Smooth muscle cell (in vitro differentiated cells): ENCODE data around the gene MACO1. TPM values are rescaled to one million over a fixed set of nuclear protein-coding genes. Genes with fewer than 3 reads are reported as not detected.

Experiments used
- DNase-seq: peaks from one replicate; lab custom pipeline; 2025; ENCODE audit not compliant: unreplicated experiment; lab: John Stamatoyannopoulos, UW
- H2AFZ ChIP-seq: fragments of 200-600 bp; sonication (generic); 2 replicates; pipeline ENCODE4 v1.6.0; 2016; ENCODE audit warnings: antibody characterized with exemption, low read depth, mild to moderate bottlenecking
- H3F3A ChIP-seq: fragments of 200-600 bp; sonication (generic); 2 replicates; pipeline ENCODE4 v1.6.0; 2017; ENCODE audit warnings: antibody characterized with exemption, low read depth
- H3K27ac ChIP-seq: fragments of 200-600 bp; sonication (generic); 2 replicates; pipeline ENCODE4 v1.5.1; 2016; ENCODE audit warnings: low read depth, mild to moderate bottlenecking
- H3K27me3 ChIP-seq: fragments of 200-600 bp; sonication (generic); 2 replicates; pipeline ENCODE4 v1.6.1; 2016; ENCODE audit warnings: low read depth, mild to moderate bottlenecking
- H3K36me3 ChIP-seq: fragments of 200-600 bp; sonication (generic); 2 replicates; pipeline ENCODE4 v1.5.1; 2016; ENCODE audit warnings: low read depth
- H3K4me1 ChIP-seq: fragments of 200-600 bp; sonication (generic); 2 replicates; pipeline ENCODE4 v1.5.1; 2016; ENCODE audit warnings: low read depth
- H3K4me2 ChIP-seq: fragments of 200-600 bp; sonication (generic); 2 replicates; pipeline ENCODE4 v1.6.0; 2016; ENCODE audit warnings: mild to moderate bottlenecking
- H3K4me3 ChIP-seq: fragments of 200-600 bp; sonication (generic); 2 replicates; pipeline ENCODE4 v1.5.1; 2016; ENCODE audit warnings: mild to moderate bottlenecking
- H3K79me2 ChIP-seq: fragments of 200-600 bp; sonication (generic); 2 replicates; pipeline ENCODE4 v1.6.0; 2016; ENCODE audit warnings: low read depth, mild to moderate bottlenecking
- H3K9ac ChIP-seq: fragments of 200-600 bp; sonication (generic); 2 replicates; pipeline ENCODE4 v1.6.0; 2016; ENCODE audit warnings: low read depth
- H3K9me3 ChIP-seq: fragments of 200-600 bp; sonication (generic); replicated peaks from 2 replicates; pipeline ENCODE4 v1.5.1; 2016; ENCODE audit warnings: low read depth
- H4K20me1 ChIP-seq: fragments of 200-600 bp; sonication (generic); 2 replicates; pipeline ENCODE4 v1.6.0; 2016; ENCODE audit warnings: low read depth
- CTCF ChIP-seq: fragments of 200-600 bp; sonication (generic); IDR thresholded peaks from 2 replicates; pipeline ENCODE4 v1.5.1; 2017; ENCODE audit warnings: borderline replicate concordance, mild to moderate bottlenecking, antibody characterized with exemption; ENCODE audit not compliant: insufficient read depth, poor library complexity, severe bottlenecking
- WGBS: methylation state at CpG from one replicate; pipeline ENCODE4 v1.1.7; 2016; ENCODE audit warnings: low lambda C conversion rate; 5-methylcytosine and 5-hydroxymethylcytosine counted together
- polyA plus RNA-seq: library from polyadenylated mRNA; unstranded; fragments of >200 nt; fragmentation: Nextera tagmentation; extraction: Ambion mirVana; gene quantifications from 2 replicates; pipeline ENCODE4 v1.2.1, GENCODE V29; 2016
- total RNA-seq: library from RNA; depleted of rRNA; stranded (reverse); fragments of >200 nt; gene quantifications from 2 replicates; pipeline ENCODE4 v1.2.3, GENCODE V29; 2014

Gene MACO1
- total and polyA plus RNA-seq, 2 experiments from 2014 or later = 19.8 to 29.8 TPM

GRCh38 chr1:25522031-25522655, 91.4 kb downstream of the MACO1 start:
- Histone ChIP-seq H3K36me3 (no peaks in the 10 kb centered on the region), H4K20me1 (no peaks in the 10 kb centered on the region), H3K9me3 (no peaks in the 10 kb centered on the region), H3K9ac (no peak overlapping the region), H3K79me2 (no peaks in the 10 kb centered on the region), H3F3A (no peaks in the 10 kb centered on the region), H3K27ac (no peak overlapping the region), H3K4me2 (no peak overlapping the region), H3K27me3 (no peaks in the 10 kb centered on the region), H2AFZ (no peak overlapping the region), H3K4me1 (no peaks in the 10 kb centered on the region), H3K4me3 (no peak overlapping the region)
- WGBS = 96% methylated on average over 5 of the region's 5 CpGs
- no peak for TF ChIP-seq CTCF
- DNase-seq = no peak

GRCh38 chr1:25523542-25523941, 92.8 kb downstream of the MACO1 start:
- H2AFZ ChIP-seq = no peak overlapping the region
- no peaks in the 10 kb centered on the region for H3K9me3 ChIP-seq
- H3K4me3 ChIP-seq = no peak overlapping the region
- H3K79me2 ChIP-seq = no peaks in the 10 kb centered on the region
- no peaks in the 10 kb centered on the region for H3K4me1 ChIP-seq
- H3K4me2 ChIP-seq = no peak overlapping the region
- 94% methylated on average over 10 of the region's 10 CpGs for WGBS
- no peaks in the 10 kb centered on the region for H4K20me1 ChIP-seq
- no peaks in the 10 kb centered on the region for H3K36me3 ChIP-seq
- no peak for TF ChIP-seq CTCF
- H3K9ac ChIP-seq = no peak overlapping the region
- DNase-seq = no peak
- H3K27me3 ChIP-seq = no peaks in the 10 kb centered on the region
- no peak overlapping the region for H3K27ac ChIP-seq
- H3F3A ChIP-seq = no peaks in the 10 kb centered on the region

GRCh38 chr1:25524568-25525360, 94.1 kb downstream of the MACO1 start:
- Histone ChIP-seq H3F3A (no peaks in the 10 kb centered on the region), H3K9ac (no peak overlapping the region), H3K27me3 (no peaks in the 10 kb centered on the region), H3K9me3 (no peaks in the 10 kb centered on the region), H4K20me1 (no peaks in the 10 kb centered on the region), H3K27ac (no peak overlapping the region), H3K36me3 (no peaks in the 10 kb centered on the region), H3K4me2 (no peak overlapping the region), H3K4me3 (no peak overlapping the region), H3K79me2 (no peaks in the 10 kb centered on the region), H2AFZ (no peak overlapping the region), H3K4me1 (no peaks in the 10 kb centered on the region)
- TF ChIP-seq CTCF = no peak
- no peak for DNase-seq
- 76% methylated on average over 15 of the region's 15 CpGs for WGBS
